Lung (tissue), 12 donors: ENCODE measurements around the gene NRG3. TPM values are rescaled to one million over a fixed set of nuclear protein-coding genes. Genes with fewer than 3 reads are reported as not detected.

Source experiments
- ATAC-seq: fragments of 200-7000 bp; cut with Tn5 transposase; one replicate; pipeline ENCODE4 v1.9.1; 2020; ENCODE audit warnings: moderate number of reproducible peaks; ENCODE audit not compliant: insufficient read depth, low FRiP score
- DNase-seq, 3 donors: peaks; one replicate each; pipeline ENCODE4 v3.0.0-alpha.2; 2013 to 2017
- H3K27ac ChIP-seq, 2 donors: one replicate each; pipeline ENCODE4 v1.5.1; 2013; ENCODE audit warnings: mild to moderate bottlenecking in 2 of 2, moderate library complexity in 2 of 2, control low read depth in 1 of 2, inconsistent platforms in 1 of 2, low read depth in 1 of 2, low read length in 1 of 2
- H3K27me3 ChIP-seq, 3 donors: one replicate each; pipeline ENCODE4 v1.5.1; 2013; ENCODE audit warnings: low read length in 2 of 3; ENCODE audit not compliant: control insufficient read depth in 3 of 3, insufficient read depth in 3 of 3
- H3K36me3 ChIP-seq, 4 donors: one replicate each; pipeline ENCODE4 v1.5.1; 2013; ENCODE audit warnings: low read length in 4 of 4, mild to moderate bottlenecking in 1 of 4, moderate library complexity in 1 of 4; ENCODE audit not compliant: control insufficient read depth in 4 of 4, insufficient read depth in 4 of 4
- H3K4me1 ChIP-seq, 5 donors: one replicate each; pipeline ENCODE4 v1.5.1; 2013; ENCODE audit warnings: low read length in 5 of 5, mild to moderate bottlenecking in 2 of 5, moderate library complexity in 1 of 5; ENCODE audit not compliant: control insufficient read depth in 5 of 5, insufficient read depth in 5 of 5
- H3K4me3 ChIP-seq: one replicate; pipeline ENCODE4 v1.5.1; 2013; ENCODE audit warnings: mild to moderate bottlenecking, control low read depth, moderate library complexity
- H3K9ac ChIP-seq, 2 donors: one replicate each; pipeline ENCODE4 v1.5.1; 2013; ENCODE audit warnings: low read length in 2 of 2, control low read depth in 1 of 2; ENCODE audit not compliant: insufficient read depth in 1 of 2
- H3K9me3 ChIP-seq, 4 donors: one replicate each; pipeline ENCODE4 v1.5.1; 2013; ENCODE audit warnings: low read length in 3 of 4, mild to moderate bottlenecking in 1 of 4, moderate library complexity in 1 of 4; ENCODE audit not compliant: control insufficient read depth in 4 of 4, insufficient read depth in 3 of 4
- WGBS, 2 donors: extraction: QIAGEN DNeasy Blood & Tissue Kit; methylation state at CpG; one replicate each; pipeline ENCODE4 v1.1.7; 2013; 5-methylcytosine and 5-hydroxymethylcytosine counted together
- polyA plus RNA-seq, 2 donors: library from polyadenylated mRNA; stranded (reverse); fragments of 200-250 nt; gene quantifications; one replicate each; pipeline ENCODE4 v1.2.1, GENCODE V29; 2013
- total RNA-seq, 2 donors: library from RNA; depleted of rRNA in 1 of 2; stranded (reverse); fragments of >200 nt in 1 of 2; gene quantifications; one replicate each; pipeline ENCODE4 v1.2.1, GENCODE V29; 2014 to 2021
- TF ChIP-seq, protein P1 (sequence below): IDR thresholded peaks from 2 replicates; pipeline ENCODE4 v1.5.1; 2012; ENCODE audit warnings: mild to moderate bottlenecking; ENCODE audit errors: control extremely low read depth, extremely low read depth
- donor health status: control.
- donor health status: control.
- donor health status: Bipolar disorder and iron deficiency.
- donor health status: healthy.
- donor health status: DM: yes; HTN: yes; CAD: no.

Gene NRG3
- total and polyA plus RNA-seq, 4 donors = 0.49 to 2.0 (median 0.84) TPM

DNA sequence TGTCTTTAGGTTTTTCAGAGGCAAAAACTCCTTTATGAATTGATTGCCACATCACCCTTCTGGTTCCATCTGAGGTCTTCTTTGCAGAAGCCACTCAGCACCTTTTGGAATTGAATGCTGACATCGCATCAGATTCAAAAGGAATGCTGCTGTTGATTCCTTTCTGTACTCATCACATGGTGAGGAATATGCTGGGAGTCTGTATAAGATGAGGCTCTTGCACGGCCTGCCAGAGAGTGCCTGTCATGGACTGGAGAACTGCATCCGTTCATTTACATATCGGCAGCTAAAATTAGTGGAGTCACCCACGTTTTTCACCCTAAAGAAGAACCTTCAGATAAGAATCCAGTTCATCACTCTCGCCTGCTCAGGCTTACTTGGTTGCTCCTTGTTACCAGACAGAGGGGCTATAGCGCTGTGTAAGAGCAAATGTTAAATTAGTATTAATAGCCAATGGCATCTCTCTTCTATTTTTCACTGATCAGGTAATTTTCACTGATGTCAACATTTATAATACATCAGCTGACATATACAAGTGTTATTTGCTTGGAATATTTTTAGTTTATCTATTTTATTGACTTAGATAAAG, 14.3 kb downstream of the NRG3 start:
- Histone ChIP-seq H3K27me3 (no peaks in the 10 kb centered on the region), H3K36me3 (no peaks in the 10 kb centered on the region), H3K9me3 (no peaks in the 10 kb centered on the region), H3K27ac (no peak overlapping the region), H3K4me1 (no peaks in the 10 kb centered on the region), H3K9ac (no peak overlapping the region), H3K4me3 (no peak overlapping the region)
- TF ChIP-seq, protein P1, sequence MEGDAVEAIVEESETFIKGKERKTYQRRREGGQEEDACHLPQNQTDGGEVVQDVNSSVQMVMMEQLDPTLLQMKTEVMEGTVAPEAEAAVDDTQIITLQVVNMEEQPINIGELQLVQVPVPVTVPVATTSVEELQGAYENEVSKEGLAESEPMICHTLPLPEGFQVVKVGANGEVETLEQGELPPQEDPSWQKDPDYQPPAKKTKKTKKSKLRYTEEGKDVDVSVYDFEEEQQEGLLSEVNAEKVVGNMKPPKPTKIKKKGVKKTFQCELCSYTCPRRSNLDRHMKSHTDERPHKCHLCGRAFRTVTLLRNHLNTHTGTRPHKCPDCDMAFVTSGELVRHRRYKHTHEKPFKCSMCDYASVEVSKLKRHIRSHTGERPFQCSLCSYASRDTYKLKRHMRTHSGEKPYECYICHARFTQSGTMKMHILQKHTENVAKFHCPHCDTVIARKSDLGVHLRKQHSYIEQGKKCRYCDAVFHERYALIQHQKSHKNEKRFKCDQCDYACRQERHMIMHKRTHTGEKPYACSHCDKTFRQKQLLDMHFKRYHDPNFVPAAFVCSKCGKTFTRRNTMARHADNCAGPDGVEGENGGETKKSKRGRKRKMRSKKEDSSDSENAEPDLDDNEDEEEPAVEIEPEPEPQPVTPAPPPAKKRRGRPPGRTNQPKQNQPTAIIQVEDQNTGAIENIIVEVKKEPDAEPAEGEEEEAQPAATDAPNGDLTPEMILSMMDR = no peak
- no peak for DNase-seq
- ATAC-seq = no peak
- WGBS, 2 donors = 81 to 83% methylated on average over 7 of the region's 7 CpGs

GRCh38 chr10:81894616-81895015, 19.6 kb downstream of the NRG3 start:
- Histone ChIP-seq H3K27ac (no peak overlapping the region), H3K9ac (no peak overlapping the region), H3K4me3 (no peak overlapping the region), H3K27me3 (no peaks in the 10 kb centered on the region), H3K9me3 (no peaks in the 10 kb centered on the region), H3K4me1 (no peaks in the 10 kb centered on the region), H3K36me3 (no peaks in the 10 kb centered on the region)
- 86% methylated on average over 8 of the region's 8 CpGs for WGBS, 2 donors
- DNase-seq = no peak
- no peak for ATAC-seq
- TF ChIP-seq, protein P1 = no peak

GRCh38 chr10:81898518-81898917, 23.5 kb downstream of the NRG3 start:
- TF ChIP-seq, protein P1 = no peak
- WGBS, 2 donors = 39 to 68% methylated on average over 1 of the region's 1 CpG
- H3K9ac ChIP-seq = no peak overlapping the region
- H3K27ac ChIP-seq = no peak overlapping the region
- H3K27me3 ChIP-seq = no peaks in the 10 kb centered on the region
- DNase-seq (no peak), ATAC-seq (no peak)
- peaks cover 0 to 1% (median 0%) of the 10 kb centered on the region in 4 donors for H3K9me3 ChIP-seq
- H3K36me3 ChIP-seq = no peaks in the 10 kb centered on the region
- no peak overlapping the region for H3K4me3 ChIP-seq
- H3K4me1 ChIP-seq = no peaks in the 10 kb centered on the region

- ATAC-seq (no peak), DNase-seq (no peak)
- peaks cover 0 to 1% (median 0%) of the 10 kb centered on the region in 4 donors for H3K9me3 ChIP-seq
- H3K36me3 ChIP-seq = no peaks in the 10 kb centered on the region
- WGBS, 2 donors = 83 to 91% methylated on average over 2 of the region's 2 CpGs
- H3K4me3 ChIP-seq = no peak overlapping the region
- no peaks in the 10 kb centered on the region for H3K4me1 ChIP-seq
- H3K27me3 ChIP-seq = no peaks in the 10 kb centered on the region
- no peak overlapping the region for H3K27ac ChIP-seq
- no peak overlapping the region for H3K9ac ChIP-seq
- TF ChIP-seq, protein P1 = no peak
Observed at GRCh38 chr10:81900989-81901388, 26.0 kb downstream of the NRG3 start.
